Esophagus mucosa (tissue), 1 donor: ENCODE measurements around the gene IL23A. TPM values are rescaled to one million over a fixed set of nuclear protein-coding genes. Genes with fewer than 3 reads are reported as not detected.
"Not testable (repeated sequence)": the region's sequence is repeated elsewhere in the genome, so short reads cannot be mapped to it uniquely, and the experiment has no call there.

Experiments
- ATAC-seq: fragments of 200-7000 bp; cut with Tn5 transposase; one replicate; pipeline ENCODE4 v1.9.1; 2020
- total RNA-seq: library from RNA; stranded (reverse); gene quantifications from one replicate; pipeline ENCODE4 v1.2.4, GENCODE V29; 2023
- donor health status: DM: yes; HTN: yes; CAD: no.

The IL23A gene
- 1.8 TPM for total RNA-seq

- ATAC-seq, result peak; percentile 42
Observed at GRCh38 chr12:56338308-56339157, at the start of gene IL23A. TSS of gene IL23A (plus strand) at chr12:56338884. CDS start at chr12:56339045, 161 bp downstream.

- ATAC-seq, result no peak
Observed at GRCh38 chr12:56293795-56294194, 44.9 kb upstream of the IL23A start.

- ATAC-seq, result no peak
Observed at GRCh38 chr12:56296295-56296694, 42.4 kb upstream of the IL23A start.

- ATAC-seq, result no peak
Observed at GRCh38 chr12:56297400-56297799, 41.3 kb upstream of the IL23A start.

- no peak for ATAC-seq
Observed at GRCh38 chr12:56298828-56299227, 39.9 kb upstream of the IL23A start.

- ATAC-seq, result peak; percentile 44
Observed at GRCh38 chr12:56299308-56299852, 39.3 kb upstream of the IL23A start.

- ATAC-seq, result peak; percentile 99
Observed at GRCh38 chr12:56299853-56300643, 38.6 kb upstream of the IL23A start, which contains the start of gene CS. TSS of gene CS (minus strand) at chr12:56300330. CDS start at chr12:56300201, 129 bp downstream.

- ATAC-seq, result peak; percentile 1
Observed at GRCh38 chr12:56300644-56301464, 37.8 kb upstream of the IL23A start.

- ATAC-seq, result no peak
Observed at GRCh38 chr12:56304276-56304675, 34.4 kb upstream of the IL23A start.

GRCh38 chr12:56304872-56305590 lies 33.7 kb upstream of the IL23A start:
- no peak for ATAC-seq

- no peak for ATAC-seq
Observed at GRCh38 chr12:56307221-56307965, 31.3 kb upstream of the IL23A start.

GRCh38 chr12:56308714-56309113 lies 30.0 kb upstream of the IL23A start:
- no peak for ATAC-seq

- ATAC-seq, result no peak
Observed at GRCh38 chr12:56311003-56311402, 27.7 kb upstream of the IL23A start.

- ATAC-seq, result peak; percentile 31
Observed at GRCh38 chr12:56315249-56315621, 23.4 kb upstream of the IL23A start.

GRCh38 chr12:56315622-56316473 lies 22.8 kb upstream of the IL23A start, which contains the start of gene CNPY2:
TSS of gene CNPY2 (minus strand) at chr12:56315988. CDS start at chr12:56315217, 771 bp downstream.
- ATAC-seq, result peak; percentile 93

- no peak for ATAC-seq
Observed at GRCh38 chr12:56317675-56318074, 21.0 kb upstream of the IL23A start.

- ATAC-seq, result no peak
Observed at GRCh38 chr12:56321027-56321426, 17.7 kb upstream of the IL23A start.

GRCh38 chr12:56321610-56322009 lies 17.1 kb upstream of the IL23A start:
- ATAC-seq, result not testable (repeated sequence)

GRCh38 chr12:56324206-56324605 lies 14.5 kb upstream of the IL23A start:
- no peak for ATAC-seq

GRCh38 chr12:56326126-56326525 lies 12.6 kb upstream of the IL23A start:
- no peak for ATAC-seq
